Stimulated activated CD4-positive, alpha-beta T cell treated with anti-CD3 and anti-CD28 coated beads, Interleukin-1b, Interleukin-23, amount 100 ng/mL, for 1 hour (primary cell): ENCODE data around the gene ID1.

ENCODE experiments used
- DNase-seq, 2 donors: peaks; one replicate each; pipeline ENCODE4 v3.0.0-alpha.2; 2020; ENCODE audit warnings: low read depth in 2 of 2

ID1 gene, protein sequence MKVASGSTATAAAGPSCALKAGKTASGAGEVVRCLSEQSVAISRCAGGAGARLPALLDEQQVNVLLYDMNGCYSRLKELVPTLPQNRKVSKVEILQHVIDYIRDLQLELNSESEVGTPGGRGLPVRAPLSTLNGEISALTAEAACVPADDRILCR

DNA sequence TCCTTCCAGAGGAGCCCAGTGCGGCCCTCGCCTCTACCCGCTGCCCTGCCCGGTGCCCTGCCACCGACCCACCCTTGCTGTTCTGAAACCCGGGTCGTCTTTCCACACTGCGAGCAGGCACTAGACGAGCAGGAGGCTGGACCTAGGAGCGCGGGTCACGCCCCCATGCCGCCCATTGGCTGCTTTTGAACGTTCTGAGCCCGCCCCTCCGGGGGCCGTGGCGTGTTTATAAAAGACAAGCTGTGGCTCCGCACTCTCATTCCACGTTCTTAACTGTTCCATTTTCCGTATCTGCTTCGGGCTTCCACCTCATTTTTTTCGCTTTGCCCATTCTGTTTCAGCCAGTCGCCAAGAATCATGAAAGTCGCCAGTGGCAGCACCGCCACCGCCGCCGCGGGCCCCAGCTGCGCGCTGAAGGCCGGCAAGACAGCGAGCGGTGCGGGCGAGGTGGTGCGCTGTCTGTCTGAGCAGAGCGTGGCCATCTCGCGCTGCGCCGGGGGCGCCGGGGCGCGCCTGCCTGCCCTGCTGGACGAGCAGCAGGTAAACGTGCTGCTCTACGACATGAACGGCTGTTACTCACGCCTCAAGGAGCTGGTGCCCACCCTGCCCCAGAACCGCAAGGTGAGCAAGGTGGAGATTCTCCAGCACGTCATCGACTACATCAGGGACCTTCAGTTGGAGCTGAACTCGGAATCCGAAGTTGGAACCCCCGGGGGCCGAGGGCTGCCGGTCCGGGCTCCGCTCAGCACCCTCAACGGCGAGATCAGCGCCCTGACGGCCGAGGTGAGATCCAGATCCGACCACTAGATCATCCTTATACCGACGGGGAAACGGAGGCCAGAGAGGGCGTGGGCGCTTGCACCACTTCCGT, at the start of gene ID1:
TSS of gene ID1 (plus strand) at position 259 of the 871 bp plus-strand sequence. CDS start at position 358, 99 bp downstream.
- DNase-seq = peak; percentile 68 to 79

DNA sequence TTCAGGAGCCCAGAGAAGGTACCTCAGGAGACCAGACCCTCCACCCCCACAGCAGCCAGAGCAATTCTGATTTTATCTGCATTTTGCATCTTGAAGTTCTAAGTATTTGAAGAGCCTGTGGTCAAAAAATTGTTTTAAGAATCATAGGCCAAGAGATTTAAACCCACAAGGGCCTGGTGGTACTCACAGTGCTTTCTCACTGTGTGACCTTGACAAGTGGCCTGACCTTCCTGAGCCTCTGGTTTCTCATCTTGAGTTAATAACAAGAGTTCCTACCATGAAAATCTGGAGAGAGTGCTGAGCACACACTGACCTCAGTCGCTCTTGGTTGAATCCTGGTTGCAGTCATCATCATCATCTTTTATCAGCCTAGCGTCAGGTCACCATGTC, 45.4 kb upstream of the ID1 start:
- DNase-seq = no peak

DNA sequence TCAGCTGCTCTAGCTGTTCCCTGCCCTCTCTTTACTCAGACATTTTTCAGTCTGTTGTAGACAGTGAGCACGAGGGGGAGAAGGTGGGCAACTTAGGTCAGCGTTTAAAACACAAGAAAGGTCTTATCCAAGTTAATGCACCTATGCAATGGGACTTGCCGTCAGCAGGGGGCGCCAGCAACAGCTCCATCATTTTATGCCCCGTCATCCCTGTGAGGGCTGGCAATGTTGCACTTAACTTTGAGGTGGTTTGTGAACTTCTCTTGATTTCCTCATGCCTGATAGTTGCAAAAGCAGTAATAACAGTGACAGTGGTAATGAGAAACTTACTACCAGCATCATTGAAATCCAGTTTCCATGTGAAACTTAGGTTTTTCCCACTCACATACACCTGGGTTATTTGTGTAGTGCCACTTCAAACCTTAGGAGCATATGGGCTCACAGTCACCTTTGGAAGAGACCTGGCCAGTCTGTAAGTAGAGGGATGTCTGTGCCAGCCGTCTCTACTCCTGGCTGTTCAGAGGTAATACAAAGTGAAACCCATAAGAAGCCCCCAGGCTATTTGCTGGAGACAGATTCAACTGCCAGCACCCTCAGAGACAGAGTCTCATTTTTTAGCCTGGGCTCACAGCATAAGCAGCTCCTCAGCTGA, 44.9 kb upstream of the ID1 start:
- DNase-seq = peak; percentile 35 to 63

DNA sequence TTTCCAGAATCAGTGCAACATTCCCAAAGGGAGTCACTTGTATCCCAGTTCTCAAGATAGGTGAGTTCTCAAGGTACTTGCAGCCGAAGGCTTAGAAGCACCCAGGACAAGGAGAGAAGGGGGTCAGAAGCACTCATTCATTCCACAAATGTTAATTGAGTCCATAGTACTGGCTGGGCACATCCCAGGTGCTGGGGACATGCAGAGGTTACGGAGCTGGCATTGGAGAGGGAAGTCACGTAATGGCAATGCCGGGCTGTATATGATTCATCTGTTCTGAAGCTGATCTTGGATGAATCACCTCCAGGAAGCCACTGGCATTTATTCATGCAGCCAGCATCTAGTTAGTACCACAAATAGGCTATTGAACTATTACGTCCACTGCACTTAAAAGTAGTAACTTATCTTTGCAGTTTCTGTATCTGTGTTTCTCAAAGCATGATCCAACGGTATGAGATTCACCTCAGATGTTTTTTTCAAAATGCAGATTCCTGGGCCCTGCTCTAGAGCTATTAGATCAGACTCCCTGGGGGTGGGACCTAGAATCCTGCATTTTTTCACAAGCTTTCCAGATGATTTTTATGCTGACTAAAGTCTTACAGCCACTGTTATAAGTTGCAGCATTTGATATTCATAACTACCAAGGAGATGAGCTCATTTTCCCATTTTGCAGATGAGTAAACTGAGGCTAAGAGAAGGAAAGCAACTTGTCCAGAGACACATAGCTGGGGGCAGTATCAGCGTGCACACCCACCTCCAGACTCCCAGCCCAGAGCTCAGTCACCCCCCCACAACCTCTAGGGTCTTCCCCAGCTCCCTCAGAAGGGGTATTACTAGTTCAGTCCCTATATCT, 44.1 kb upstream of the ID1 start:
- no peak for DNase-seq

DNA sequence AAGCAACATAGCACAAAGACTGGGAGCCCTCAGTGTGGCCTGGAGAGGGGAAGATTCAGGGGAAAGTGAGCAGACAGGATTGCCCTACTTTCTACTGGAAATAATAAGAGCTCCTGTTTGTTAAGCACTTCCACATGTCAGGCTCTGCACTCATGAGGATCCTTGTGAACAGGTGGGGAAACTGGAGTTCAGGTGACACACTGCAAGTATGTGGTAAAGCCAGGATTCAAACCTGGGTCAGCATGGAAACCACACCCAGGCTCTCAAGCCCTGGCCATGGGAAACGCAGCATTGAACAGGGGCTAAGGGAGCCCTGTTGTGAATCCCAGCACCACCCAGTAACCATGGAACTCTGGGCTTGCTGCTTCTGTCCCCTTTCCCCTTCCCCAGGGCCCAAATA, 42.8 kb upstream of the ID1 start:
- no peak for DNase-seq

DNA sequence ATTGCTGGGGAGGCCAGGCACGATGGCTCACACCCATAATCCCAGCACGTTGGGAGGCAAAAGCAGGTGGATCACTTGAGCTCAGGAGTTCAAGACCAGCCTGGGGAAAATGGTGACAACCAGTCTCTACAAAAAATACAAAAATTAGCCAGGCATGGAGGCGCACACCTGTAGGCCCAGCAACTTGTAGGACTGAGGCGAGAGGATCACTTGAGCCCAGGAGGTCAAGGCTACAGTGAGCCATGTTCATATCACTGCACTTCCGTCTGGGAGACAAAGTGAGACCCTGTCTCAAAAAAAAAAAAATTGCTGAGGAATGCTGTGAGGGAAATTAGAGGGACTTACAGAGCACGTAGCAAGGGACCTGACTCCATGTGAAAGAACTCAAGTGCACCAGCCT, 40.8 kb upstream of the ID1 start:
- DNase-seq = no peak

DNA sequence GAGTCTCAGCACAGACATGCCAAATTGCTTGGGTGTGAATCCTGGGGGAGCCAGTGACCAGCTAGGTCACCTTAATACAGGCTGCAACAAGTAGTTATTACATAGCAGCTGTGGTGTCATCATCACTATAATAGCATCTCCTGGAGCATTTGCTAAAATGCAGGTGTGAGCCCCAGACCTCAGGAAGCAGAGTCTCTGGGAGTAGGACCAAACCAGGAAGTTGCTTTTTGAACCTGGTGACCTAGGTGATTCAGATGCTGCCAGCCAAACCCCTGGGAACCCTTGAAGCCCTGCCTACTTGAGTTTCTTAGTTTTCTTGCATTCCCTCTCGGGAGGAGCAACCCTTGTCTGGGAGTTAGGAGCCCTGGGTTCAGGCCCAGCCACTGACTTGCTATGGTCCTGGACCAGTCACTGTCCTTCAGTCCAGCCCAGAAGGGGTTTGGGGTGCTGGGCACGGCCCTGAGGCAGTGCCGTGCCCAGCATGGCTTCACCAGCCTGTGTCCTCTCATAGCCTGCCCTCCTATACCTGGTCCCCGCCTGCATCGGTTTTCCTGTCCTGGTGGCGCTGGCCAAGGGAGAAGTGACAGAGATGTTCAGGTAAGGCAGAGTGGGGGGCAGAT, 39.3 kb upstream of the ID1 start:
- DNase-seq = no peak

DNA sequence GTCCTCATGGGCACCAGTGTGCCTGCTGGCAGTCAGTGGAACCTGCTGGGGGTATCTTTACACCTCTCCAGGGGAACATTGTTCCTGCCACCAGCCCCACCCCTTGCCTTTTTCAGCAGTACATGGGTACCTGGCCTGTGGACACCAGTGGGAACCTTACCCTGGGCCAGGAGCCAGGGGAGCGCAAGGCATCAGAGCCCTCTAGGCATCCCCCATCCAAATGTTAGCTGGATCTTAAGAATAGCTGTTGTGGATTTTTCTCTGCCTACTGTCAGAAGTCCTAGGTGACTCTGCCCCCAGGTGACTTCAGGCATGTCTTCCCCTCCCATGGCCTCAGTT, 38.8 kb upstream of the ID1 start:
- no peak for DNase-seq

DNA sequence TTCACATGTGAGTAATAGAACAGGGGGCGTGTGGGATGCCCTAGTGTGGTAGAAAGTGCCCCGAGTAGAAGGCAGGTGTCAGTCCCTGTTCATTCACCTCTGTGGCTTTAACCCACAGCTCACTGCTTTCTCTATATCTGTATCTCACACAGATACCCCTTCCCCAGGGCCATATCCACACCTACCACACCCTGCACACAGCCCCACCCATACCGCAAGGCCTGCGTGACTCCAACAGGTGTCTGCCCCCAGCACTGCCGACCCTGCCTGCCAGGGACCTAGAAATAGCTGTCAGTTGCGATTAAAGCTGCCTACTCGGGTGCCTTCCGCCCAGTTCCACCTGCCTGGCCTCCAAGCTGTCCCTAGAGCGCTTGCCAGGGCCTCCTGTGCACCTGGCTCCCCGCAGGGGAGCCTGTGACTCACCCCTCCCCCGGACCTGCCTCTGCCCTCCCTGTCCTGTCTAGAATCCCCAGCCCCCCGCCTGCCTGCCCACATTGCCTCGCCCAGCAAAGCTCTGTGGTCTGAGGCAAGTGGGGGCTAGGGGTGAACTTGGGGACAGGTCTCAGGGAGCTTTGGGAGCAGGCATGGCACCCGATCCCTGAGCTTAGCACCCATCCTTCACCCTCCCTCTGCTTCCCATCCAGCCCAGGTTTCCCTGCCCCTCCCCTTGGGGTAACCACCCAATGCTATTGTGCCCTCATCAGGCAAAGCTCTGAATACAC, 38.3 kb upstream of the ID1 start:
- no peak for DNase-seq

DNA sequence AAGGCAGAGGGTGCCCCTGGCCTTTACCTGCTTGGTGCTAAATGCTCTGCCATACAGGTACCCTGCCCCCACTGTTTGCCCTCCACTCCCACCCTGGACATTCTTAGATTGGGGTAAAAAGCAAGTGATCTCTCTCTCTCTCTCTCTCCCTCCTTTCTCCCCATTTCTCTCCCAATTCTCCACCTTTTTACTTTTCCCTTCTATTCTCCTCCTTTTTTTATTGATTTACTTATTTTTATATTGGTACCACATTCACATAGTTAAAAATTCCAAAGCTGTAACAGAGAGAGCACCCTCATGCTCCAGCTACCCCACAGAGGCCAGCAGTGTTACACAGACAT, 37.7 kb upstream of the ID1 start:
- no peak for DNase-seq

DNA sequence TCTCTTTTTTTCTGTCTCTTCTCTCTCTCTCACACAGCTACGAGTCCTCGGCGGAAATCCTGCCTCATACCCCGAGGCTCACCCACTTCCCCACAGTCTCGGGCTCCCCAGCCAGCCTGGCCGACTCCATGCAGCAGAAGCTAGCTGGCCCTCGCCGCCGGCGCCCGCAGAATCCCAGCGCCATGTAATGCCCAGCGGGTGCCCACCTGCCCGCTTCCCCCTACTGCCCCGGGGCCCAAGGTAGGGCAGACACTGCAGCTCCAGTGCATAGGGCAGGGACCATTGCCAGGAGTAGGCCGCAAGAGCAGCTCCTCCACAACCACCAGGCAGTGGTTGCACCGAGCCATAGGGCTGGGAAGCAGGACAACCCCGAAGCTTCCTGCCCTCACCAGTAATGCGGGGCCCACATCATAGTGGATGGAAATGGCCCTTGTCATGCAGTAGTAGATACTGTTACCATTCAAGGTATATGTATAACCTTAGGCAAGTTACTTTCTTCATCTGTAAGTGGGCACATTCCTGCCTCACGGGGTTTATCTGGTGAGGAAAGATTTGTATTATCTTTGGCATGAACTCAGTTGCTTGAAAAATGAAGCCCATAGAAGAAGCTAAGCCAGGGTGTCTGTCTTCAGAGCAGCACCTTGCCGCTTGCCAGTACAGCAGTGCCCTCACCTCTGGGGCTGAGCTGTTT, 36.9 kb upstream of the ID1 start:
- no peak for DNase-seq

DNA sequence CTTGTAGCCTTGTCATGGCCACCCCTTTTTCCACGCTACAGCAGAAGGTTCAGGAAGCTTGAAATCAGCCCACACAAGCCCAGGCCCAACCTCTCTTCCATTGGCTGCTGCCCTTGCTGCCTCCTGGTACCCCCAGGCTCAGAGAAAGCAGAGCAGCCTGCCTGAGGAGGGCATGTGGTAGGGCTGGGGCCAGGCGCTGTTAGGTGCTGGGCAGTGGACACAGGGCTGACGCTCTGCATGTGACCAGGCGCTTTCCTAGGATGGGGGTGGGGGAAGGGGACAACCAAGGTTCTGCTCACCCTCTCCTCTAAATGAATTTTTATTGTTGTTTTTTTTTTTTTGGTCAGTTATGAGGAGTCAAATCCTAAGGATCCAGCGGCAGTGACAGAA, 36.3 kb upstream of the ID1 start:
- DNase-seq = no peak

DNA sequence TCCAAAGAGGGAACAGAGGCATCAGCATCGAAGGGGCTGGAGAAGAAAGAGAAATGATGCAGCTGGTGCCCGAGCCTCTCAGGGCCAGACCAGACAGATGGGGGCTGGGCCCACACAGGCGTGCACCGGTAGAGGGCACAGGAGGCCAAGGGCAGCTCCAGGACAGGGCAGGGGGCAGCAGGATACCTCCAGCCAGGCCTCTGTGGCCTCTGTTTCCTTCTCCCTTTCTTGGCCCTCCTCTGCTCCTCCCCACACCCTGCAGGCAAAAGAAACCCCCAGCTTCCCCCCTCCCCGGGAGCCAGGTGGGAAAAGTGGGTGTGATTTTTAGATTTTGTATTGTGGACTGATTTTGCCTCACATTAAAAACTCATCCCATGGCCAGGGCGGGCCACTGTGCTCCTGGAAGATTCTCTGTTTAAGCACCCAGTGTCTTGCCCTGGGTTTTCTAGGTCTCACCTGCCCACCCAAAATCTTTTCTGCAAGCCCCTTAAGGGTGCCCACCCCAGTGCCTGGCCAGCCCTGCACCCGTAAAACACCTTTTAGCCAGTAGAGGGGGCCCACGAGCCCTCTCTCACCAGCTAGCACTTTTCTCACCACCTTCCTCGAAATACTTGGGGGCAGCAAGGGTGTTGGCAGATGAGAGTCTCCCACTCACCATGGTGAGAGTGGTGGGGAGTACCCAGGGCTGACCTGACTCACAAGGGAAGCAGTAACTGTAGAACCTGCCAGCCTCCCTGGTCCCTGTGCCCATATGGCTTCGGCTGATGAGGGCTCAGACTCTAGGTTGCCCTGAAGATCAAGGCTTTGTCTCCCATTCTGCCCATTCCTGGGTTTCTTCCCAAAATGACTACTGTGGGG, 35.7 kb upstream of the ID1 start:
- peak; percentile 14 to 48 for DNase-seq

DNA sequence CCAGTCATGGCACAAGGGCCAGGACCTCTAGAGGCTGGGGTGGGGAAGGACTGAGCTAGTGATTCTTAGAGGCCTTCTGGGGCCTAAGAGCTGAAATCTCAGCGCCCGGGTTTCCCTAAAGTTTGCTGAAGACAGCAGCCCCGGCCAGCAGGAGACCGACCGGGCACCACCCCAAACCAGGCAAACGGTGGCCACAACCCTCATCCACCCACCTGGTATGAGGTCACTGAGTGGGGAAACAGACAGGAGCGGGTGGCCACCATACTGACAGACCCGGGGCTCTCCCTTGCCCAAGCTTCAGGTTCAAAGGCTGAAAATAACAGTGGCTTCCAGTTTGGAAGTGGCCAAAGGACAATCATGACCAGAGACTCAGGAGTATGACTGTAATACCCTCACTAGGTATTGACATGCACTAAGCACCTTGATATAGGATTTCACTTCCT, 35.0 kb upstream of the ID1 start:
- no peak for DNase-seq

DNA sequence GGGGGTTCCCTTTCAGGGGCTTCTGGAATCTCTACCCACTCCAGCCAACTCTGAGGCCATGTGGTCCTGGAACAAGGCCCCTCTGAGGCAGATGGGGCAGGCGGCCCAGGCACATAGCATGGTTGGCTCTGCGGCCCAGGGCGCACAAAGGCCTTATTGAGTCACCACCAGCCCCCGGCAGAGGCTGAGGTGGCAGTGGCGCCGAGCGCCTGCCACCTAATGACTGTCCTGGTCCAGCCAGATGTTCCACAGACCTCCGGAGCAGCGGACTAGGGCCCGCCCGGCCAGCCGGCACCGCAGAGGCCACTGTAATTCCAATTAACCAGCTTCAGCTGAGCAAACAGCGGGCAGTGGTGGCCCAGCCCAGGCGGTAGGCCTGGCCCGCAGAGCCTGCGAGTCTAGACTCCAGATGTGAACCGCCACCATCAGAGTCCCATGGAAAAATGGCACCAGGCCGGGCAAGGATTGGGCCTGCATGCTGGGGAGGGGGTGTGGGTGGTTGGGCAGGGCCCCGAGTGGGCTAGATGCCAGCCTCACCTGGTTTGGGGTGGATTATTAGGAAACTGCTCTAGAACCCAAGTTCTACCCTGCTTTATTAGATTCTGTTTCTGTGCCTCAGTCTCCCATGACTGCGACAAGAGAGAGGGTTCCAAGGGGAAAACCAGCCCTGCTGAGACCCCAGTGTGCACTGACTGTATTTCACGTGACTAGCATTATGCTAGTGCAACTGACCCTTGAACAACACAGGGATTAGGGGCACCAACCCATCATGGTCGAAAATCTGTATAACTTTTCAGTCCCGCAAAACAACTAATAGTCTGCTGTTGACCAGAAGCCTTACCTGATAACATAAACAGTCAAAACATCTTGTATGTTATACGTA, 34.1 kb upstream of the ID1 start:
- DNase-seq = no peak

DNA sequence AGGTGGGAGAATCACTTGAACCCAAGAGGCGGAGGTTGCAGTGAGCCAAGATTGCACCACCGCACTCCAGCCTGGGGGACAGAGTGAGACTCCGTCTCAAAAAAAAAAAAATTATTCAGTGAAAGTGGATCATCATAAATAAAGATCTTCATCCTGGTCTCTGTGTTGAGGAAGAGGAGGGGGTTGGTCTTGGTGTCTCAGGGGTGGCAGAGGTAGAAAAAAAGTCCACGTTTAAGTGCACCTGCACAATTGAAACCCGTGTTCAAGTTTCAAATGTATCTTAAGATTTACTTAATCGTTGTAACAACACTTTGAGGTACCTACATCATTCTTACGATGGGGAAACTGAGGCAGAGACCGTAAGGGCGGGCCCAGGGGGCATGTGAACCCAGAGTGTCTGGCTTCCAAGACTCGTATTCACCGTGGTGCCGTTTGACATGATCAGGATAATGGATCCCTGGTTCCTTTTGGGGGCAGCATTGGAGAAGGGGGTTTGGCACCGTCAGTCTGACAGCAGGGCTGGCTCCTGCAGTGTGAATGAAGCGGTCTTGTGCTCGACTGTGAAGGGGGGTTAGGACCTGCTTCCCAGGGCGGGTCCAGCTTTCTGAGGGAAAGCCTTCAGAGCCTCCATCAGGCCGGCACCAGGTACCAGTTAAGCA, 32.9 kb upstream of the ID1 start:
- no peak for DNase-seq

DNA sequence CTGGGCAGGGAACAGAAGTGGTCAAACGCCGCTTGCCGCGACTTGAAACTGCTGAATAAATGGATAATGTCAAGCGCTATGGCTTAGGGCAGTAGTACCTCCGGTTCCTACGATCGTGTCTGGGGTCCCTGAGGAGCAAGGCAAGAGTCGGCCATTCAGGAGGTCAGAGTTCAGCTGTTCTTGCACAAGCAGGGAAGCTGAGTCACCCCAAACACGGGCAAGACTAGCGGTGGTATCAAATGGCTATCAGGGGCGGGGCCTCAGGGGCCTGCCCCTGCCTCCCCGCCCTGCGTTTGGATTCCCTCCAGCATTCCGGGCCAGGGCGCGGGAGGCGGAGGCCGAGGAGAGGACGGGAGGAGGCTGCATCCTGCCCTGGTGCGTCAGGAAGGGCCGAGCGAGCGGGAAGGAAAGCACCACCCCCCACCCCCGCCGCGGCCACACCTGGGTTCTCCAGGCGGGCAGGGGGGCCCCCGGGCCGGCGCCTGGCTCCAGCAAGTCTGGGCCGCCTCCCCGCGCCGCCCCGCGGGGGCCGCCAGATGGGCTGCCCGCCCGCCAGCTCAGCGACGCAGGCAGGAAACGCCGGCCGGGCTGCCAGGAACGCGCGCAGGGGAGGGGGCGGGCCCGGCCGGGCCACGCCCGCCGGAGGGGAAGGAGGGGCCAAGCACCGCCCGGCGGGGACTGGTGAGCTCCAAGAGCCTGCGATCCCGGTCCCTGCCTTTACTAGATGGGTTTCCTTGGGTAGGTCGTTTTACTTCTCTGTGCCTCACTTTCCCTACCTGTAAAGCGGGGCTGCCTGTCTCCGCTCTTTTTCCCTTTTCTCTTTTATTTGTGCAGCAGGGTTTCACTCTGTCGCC, 32.2 kb upstream of the ID1 start:
- peak; percentile 66 to 75 for DNase-seq
